Right lobe of liver (tissue), 4 donors: ENCODE data around the gene SLC25A15.
"Not testable (repeated sequence)": the region's sequence is repeated elsewhere in the genome, so short reads cannot be mapped to it uniquely, and the experiment has no call there.

ENCODE experiments used
- CTCF ChIP-seq, 4 donors: fragments of 200-600 bp in 3 of 4; fragments of 450-650 bp in 1 of 4; IDR thresholded peaks; one replicate each; pipeline versions ENCODE4 v1.5.1 to v1.8.0; 2016 to 2022; ENCODE audit warnings: antibody characterized with exemption in 4 of 4, mild to moderate bottlenecking in 2 of 4
- POLR2A ChIP-seq: fragments of 450-650 bp; IDR thresholded peaks from one replicate; pipeline ENCODE4 v1.6.1; 2017; ENCODE audit warnings: antibody characterized with exemption, mild to moderate bottlenecking
- donor health status: DM: no; HTN: no; CAD: no.
- donor health status: DM: no; HTN: no; CAD: no.
- donor health status: DM: no; HTN: yes; CAD: no.

- TF ChIP-seq CTCF (IDR thresholded peaks at IDR 0.05); POLR2A: not testable (repeated sequence)
Observed at GRCh38 chr13:40788540-40789274, 704 bp upstream of the SLC25A15 start.
